Stimulated activated CD8-positive, alpha-beta memory T cell treated with anti-CD3 and anti-CD28 coated beads, Interleukin-7, amount 100 ng/mL, for 48 hours (primary cell): Measurements from ENCODE around the gene ACADVL.

Experiments used
- DNase-seq, 2 donors: peaks; one replicate each; pipeline ENCODE4 v3.0.0-alpha.2; 2020; ENCODE audit warnings: low read depth in 1 of 2; ENCODE audit errors: extremely low read depth in 1 of 2

ACADVL gene

GRCh38 chr17:7191069-7191468 lies 28.7 kb upstream of the ACADVL start:
- DNase-seq = no peak

GRCh38 chr17:7191571-7192270 lies 28.0 kb upstream of the ACADVL start:
- DNase-seq = no peak

GRCh38 chr17:7192271-7192937 lies 27.3 kb upstream of the ACADVL start:
- DNase-seq = no peak

- DNase-seq = no peak
These were observed 23.8 kb upstream of the ACADVL start for GRCh38 chr17:7195971-7196370.

- DNase-seq = no peak
These were observed 22.9 kb upstream of the ACADVL start for GRCh38 chr17:7196651-7197401.

- DNase-seq = no peak
These were observed 16.3 kb upstream of the ACADVL start for GRCh38 chr17:7203391-7203790.

- no peak for DNase-seq
These were observed 15.4 kb upstream of the ACADVL start for GRCh38 chr17:7204336-7204735.

GRCh38 chr17:7204828-7205461 lies 14.8 kb upstream of the ACADVL start:
- DNase-seq = peak; percentile 80 to 93

GRCh38 chr17:7205561-7205960 lies 14.2 kb upstream of the ACADVL start:
- DNase-seq = no peak

GRCh38 chr17:7207120-7208001 lies 12.4 kb upstream of the ACADVL start:
- no peak for DNase-seq

- no peak for DNase-seq
These were observed 11.6 kb upstream of the ACADVL start for GRCh38 chr17:7208027-7208571.

- no peak for DNase-seq
These were observed 10.8 kb upstream of the ACADVL start for GRCh38 chr17:7208754-7209460.

GRCh38 chr17:7211491-7212273 lies 8.1 kb upstream of the ACADVL start:
- DNase-seq = no peak

GRCh38 chr17:7213895-7214299 lies 5.8 kb upstream of the ACADVL start:
- peak in 1 of 2 donors; percentile 40 for DNase-seq

- DNase-seq = peak; percentile 100
These were observed 5.2 kb upstream of the ACADVL start for GRCh38 chr17:7214300-7215135.

GRCh38 chr17:7215136-7215638 lies 4.6 kb upstream of the ACADVL start:
- DNase-seq = no peak

GRCh38 chr17:7215652-7216180 lies 4.0 kb upstream of the ACADVL start:
- DNase-seq = no peak
